Endothelial cell of umbilical vein (primary cell): Measurements from ENCODE around the gene OPCML. TPM values are rescaled to one million over a fixed set of nuclear protein-coding genes. Genes with fewer than 3 reads are reported as not detected.

Experiments used
- BruUV-seq: library from RNA; stranded (reverse); fragments of 400-500 nt; replicated peaks from 2 replicates; lab custom pipeline; 2021; lab: Mats Ljungman, UMichigan
- CTCF ChIA-PET: fragments of 300-600, 350-600 bp; sonication (Branson Sonifier 250); formaldehyde crosslinking; loops from one replicate; lab custom pipeline; 2021; ENCODE audit warnings: antibody characterized with exemption, inconsistent platforms; lab: Charles Lee
- POLR2A ChIA-PET: fragments of 300-600, 350-600 bp; sonication (Branson Sonifier 250); formaldehyde crosslinking; loops from one replicate; lab custom pipeline; 2021; ENCODE audit warnings: antibody characterized with exemption, inconsistent platforms; lab: Charles Lee
- DNase-seq: peaks from one replicate; pipeline ENCODE4 v3.0.0-alpha.2; 2011; ENCODE audit warnings: low read depth, low spot score
- FAIRE-seq: peaks from 2 replicates; lab custom pipeline; 2011; peaks lifted over from hg19 to GRCh38; lab: Jason Lieb, UNC
- H2AFZ ChIP-seq: 2 replicates; pipeline ENCODE4 v1.6.0; 2012; ENCODE audit warnings: low read depth, low read length, control low read depth, inconsistent platforms
- H3K27ac ChIP-seq: 2 replicates; pipeline ENCODE4 v1.5.1; 2011; ENCODE audit warnings: low read depth, mild to moderate bottlenecking, control low read depth, low read length, moderate library complexity; ENCODE audit not compliant: insufficient read depth
- H3K27me3 ChIP-seq, 2 experiments: 2 replicates each; pipeline versions ENCODE4 v1.6.0 to v1.6.1; 2011; ENCODE audit warnings: low read length in 2 of 2, mixed read lengths in 1 of 2; ENCODE audit not compliant: control insufficient read depth in 2 of 2, insufficient read depth in 2 of 2
- H3K36me3 ChIP-seq, 2 experiments: 2 replicates in 1 of 2; 3 replicates in 1 of 2; pipeline ENCODE4 v1.5.1; 2011; ENCODE audit warnings: low read length in 2 of 2, mild to moderate bottlenecking in 1 of 2, moderate library complexity in 1 of 2; ENCODE audit not compliant: control insufficient read depth in 2 of 2, insufficient read depth in 2 of 2; ENCODE audit errors: extremely low read depth in 1 of 2
- H3K4me1 ChIP-seq: 3 replicates; pipeline ENCODE4 v1.5.1; 2011; ENCODE audit warnings: mild to moderate bottlenecking, low read length; ENCODE audit not compliant: control insufficient read depth, insufficient read depth; ENCODE audit errors: extremely low read depth
- H3K4me2 ChIP-seq: 2 replicates; pipeline ENCODE4 v1.6.1; 2011; ENCODE audit warnings: low read length, control low read depth, mixed read lengths; ENCODE audit not compliant: insufficient read depth
- H3K4me3 ChIP-seq, 3 experiments: fragments of 200-600 bp in 1 of 3; sonication (generic), shearing (Covaris generic) in 1 of 3; replicated peaks in 1 of 3; 2 replicates each; pipeline ENCODE4 v1.5.1; 2011 to 2016; ENCODE audit warnings: control low read depth in 3 of 3, low read length in 3 of 3, mild to moderate bottlenecking in 2 of 3, inconsistent platforms in 1 of 3, low read depth in 1 of 3, moderate library complexity in 1 of 3; ENCODE audit not compliant: insufficient read depth in 1 of 3
- H3K79me2 ChIP-seq: 2 replicates; pipeline ENCODE4 v1.6.0; 2012; ENCODE audit warnings: low read length, inconsistent platforms; ENCODE audit not compliant: control insufficient read depth, insufficient read depth
- H3K9ac ChIP-seq: replicated peaks from 2 replicates; pipeline ENCODE3; 2011; ENCODE audit warnings: low read length, control low read depth; ENCODE audit not compliant: insufficient read depth; ENCODE audit errors: extremely low read depth
- H3K9me1 ChIP-seq: replicated peaks from 3 replicates; pipeline ENCODE4 v1.6.0; 2011; ENCODE audit warnings: mild to moderate bottlenecking, low read length; ENCODE audit not compliant: control insufficient read depth, insufficient read depth; ENCODE audit errors: extremely low read depth
- H3K9me3 ChIP-seq: replicated peaks from 2 replicates; pipeline ENCODE4 v1.5.1; 2012; ENCODE audit warnings: low read length, inconsistent platforms; ENCODE audit not compliant: control insufficient read depth, insufficient read depth
- H4K20me1 ChIP-seq: replicated peaks from 2 replicates; pipeline ENCODE3; 2011; ENCODE audit warnings: mild to moderate bottlenecking, low read length; ENCODE audit not compliant: control insufficient read depth, insufficient read depth; ENCODE audit errors: extremely low read depth
- EZH2 ChIP-seq: IDR thresholded peaks from 2 replicates; pipeline ENCODE4 v1.6.1; 2012; ENCODE audit warnings: borderline replicate concordance, low read depth, mild to moderate bottlenecking, moderate library complexity, low read length, inconsistent platforms; ENCODE audit not compliant: severe bottlenecking
- FOS ChIP-seq: IDR thresholded peaks from 2 replicates; pipeline ENCODE4 v1.6.1; 2011; ENCODE audit warnings: mild to moderate bottlenecking, low read length, moderate library complexity, borderline replicate concordance; ENCODE audit not compliant: insufficient read depth
- GATA2 ChIP-seq: IDR thresholded peaks from 2 replicates; pipeline ENCODE4 v1.7.0; 2011; ENCODE audit warnings: low read depth, mild to moderate bottlenecking, moderate library complexity, mixed read lengths, low read length; ENCODE audit not compliant: insufficient read length, insufficient read depth
- MAX ChIP-seq: IDR thresholded peaks from 2 replicates; pipeline ENCODE4 v1.6.1; 2011; ENCODE audit not compliant: insufficient read depth, insufficient read length
- MYC ChIP-seq: IDR thresholded peaks from one replicate; pipeline ENCODE4 v1.6.1; 2011; ENCODE audit warnings: mild to moderate bottlenecking, low read depth, low read length
- POLR2A ChIP-seq: IDR thresholded peaks from 2 replicates; pipeline ENCODE4 v1.6.1; 2012; ENCODE audit warnings: low read depth, mild to moderate bottlenecking, control low read depth, low read length
- POLR2AphosphoS5 ChIP-seq: IDR thresholded peaks from 2 replicates; pipeline ENCODE4 v1.6.1; 2012; ENCODE audit warnings: low read depth, mild to moderate bottlenecking, control low read depth, low read length, moderate library complexity; ENCODE audit not compliant: insufficient read depth
- dilution Hi-C: fragments of 300-500 bp; cut with MboI; formaldehyde crosslinking; loops from one replicate; pipeline ENCODE4 v1.15.0; 2019; ENCODE audit warnings: low sequenced_read_pairs; ENCODE audit not compliant: extremely low pct_ligation_motif_present
- intact Hi-C: fragments of 100-400 bp; cut with micrococcal nuclease; formaldehyde crosslinking; loops from one replicate; pipeline ENCODE4 v1.10.0; 2022
- polyA plus RNA-seq, 4 experiments: library from polyadenylated mRNA; depleted of rRNA in 3 of 4; stranded (reverse) in 3 of 4; unstranded in 1 of 4; fragments of >200 nt; gene quantifications; 2 replicates each; pipeline versions ENCODE4 v1.2.1 to v1.2.3, GENCODE V29; 2011 to 2012; ENCODE audit warnings: missing spikeins in 1 of 4
- total RNA-seq: library from RNA; stranded (reverse); gene quantifications from 2 replicates; pipeline ENCODE4 v1.2.3, GENCODE V29; 2021
- TF ChIP-seq, protein P1 (sequence below), 2 donors: IDR thresholded peaks; 1 replicate in 1 of 2; 2 replicates in 1 of 2; pipeline ENCODE4 v1.5.1; 2011; ENCODE audit warnings: low read length in 2 of 2, mild to moderate bottlenecking in 2 of 2, moderate library complexity in 2 of 2, control low read depth in 1 of 2, inconsistent platforms in 1 of 2, low read depth in 1 of 2; ENCODE audit not compliant: insufficient read depth in 1 of 2; ENCODE audit errors: extremely low read depth in 1 of 2

The OPCML gene
- total and polyA plus RNA-seq, 2 donors (not counting 3 experiments of a cell fraction or from before 2014, with no cell fraction given) = not detected

GRCh38 chr11:133146697-133147306 is 385.5 kb downstream of the OPCML start:
- H3K4me1 ChIP-seq = no peaks in the 10 kb centered on the region
- H3K27ac ChIP-seq = no peak overlapping the region
- POLR2A ChIA-PET = no interaction called here
- no peak overlapping the region for H3K4me2 ChIP-seq
- H3K9me3 ChIP-seq = no peaks in the 10 kb centered on the region
- H3K4me3 ChIP-seq = no peak overlapping the region
- CTCF ChIA-PET = no interaction called here
- TF ChIP-seq, protein P1, sequence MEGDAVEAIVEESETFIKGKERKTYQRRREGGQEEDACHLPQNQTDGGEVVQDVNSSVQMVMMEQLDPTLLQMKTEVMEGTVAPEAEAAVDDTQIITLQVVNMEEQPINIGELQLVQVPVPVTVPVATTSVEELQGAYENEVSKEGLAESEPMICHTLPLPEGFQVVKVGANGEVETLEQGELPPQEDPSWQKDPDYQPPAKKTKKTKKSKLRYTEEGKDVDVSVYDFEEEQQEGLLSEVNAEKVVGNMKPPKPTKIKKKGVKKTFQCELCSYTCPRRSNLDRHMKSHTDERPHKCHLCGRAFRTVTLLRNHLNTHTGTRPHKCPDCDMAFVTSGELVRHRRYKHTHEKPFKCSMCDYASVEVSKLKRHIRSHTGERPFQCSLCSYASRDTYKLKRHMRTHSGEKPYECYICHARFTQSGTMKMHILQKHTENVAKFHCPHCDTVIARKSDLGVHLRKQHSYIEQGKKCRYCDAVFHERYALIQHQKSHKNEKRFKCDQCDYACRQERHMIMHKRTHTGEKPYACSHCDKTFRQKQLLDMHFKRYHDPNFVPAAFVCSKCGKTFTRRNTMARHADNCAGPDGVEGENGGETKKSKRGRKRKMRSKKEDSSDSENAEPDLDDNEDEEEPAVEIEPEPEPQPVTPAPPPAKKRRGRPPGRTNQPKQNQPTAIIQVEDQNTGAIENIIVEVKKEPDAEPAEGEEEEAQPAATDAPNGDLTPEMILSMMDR (IDR thresholded peaks at IDR 0.05; ENCODE audit: extremely low read depth in 1 of 2, insufficient read depth in 1 of 2, low read depth in 1 of 2, low read length in 2 of 2) = no peak
- TF ChIP-seq MYC = no peak
- TF ChIP-seq MAX = no peak
- no peak for TF ChIP-seq POLR2A
- TF ChIP-seq FOS = no peak
- no peak for TF ChIP-seq POLR2AphosphoS5
- no peak for TF ChIP-seq GATA2
- TF ChIP-seq EZH2 = no peak
- dilution Hi-C loops (no loop called here), intact Hi-C loops (no loop called here)
- no peaks in the 10 kb centered on the region for H3K36me3 ChIP-seq
- no peak for DNase-seq
- H3K9ac ChIP-seq = no peak overlapping the region
- FAIRE-seq = no peak
- no peaks in the 10 kb centered on the region for H4K20me1 ChIP-seq
- H3K9me1 ChIP-seq = no peaks in the 10 kb centered on the region
- H3K79me2 ChIP-seq = no peaks in the 10 kb centered on the region
- no TSS peak for BruUV-seq
- no peaks in the 10 kb centered on the region for H3K27me3 ChIP-seq
- H2AFZ ChIP-seq = no peak overlapping the region
